Colonic mucosa (tissue), 4 donors: ENCODE data around the gene FCHO2. TPM values are rescaled to one million over a fixed set of nuclear protein-coding genes. Genes with fewer than 3 reads are reported as not detected.

Experiments
- DNase-seq: peaks from one replicate; pipeline ENCODE4 v3.0.0-alpha.2; 2020
- H3K27ac ChIP-seq: fragments of 200-600 bp; one replicate; pipeline ENCODE4 v1.8.0; 2021
- H3K27me3 ChIP-seq: fragments of 200-600 bp; one replicate; pipeline ENCODE4 v1.8.0; 2021
- H3K36me3 ChIP-seq: fragments of 200-600 bp; one replicate; pipeline ENCODE4 v1.8.0; 2021
- H3K4me1 ChIP-seq: fragments of 200-600 bp; one replicate; pipeline ENCODE4 v1.8.0; 2021; ENCODE audit warnings: mild to moderate bottlenecking
- H3K4me3 ChIP-seq: fragments of 200-600 bp; one replicate; pipeline ENCODE4 v1.8.0; 2021
- H3K9ac ChIP-seq, 2 donors: one replicate each; pipeline ENCODE4 v1.7.0; 2013; ENCODE audit warnings: control low read depth in 2 of 2, low read depth in 2 of 2, low read length in 2 of 2
- H3K9me3 ChIP-seq: fragments of 200-600 bp; one replicate; pipeline ENCODE4 v1.8.0; 2021
- intact Hi-C: fragments of 100-400 bp; cut with DNase I; formaldehyde crosslinking; loops from one replicate; pipeline ENCODE4 v1.14.1; 2022
- total RNA-seq, 2 donors: library from RNA; stranded (reverse); fragmentation: NEBNext Ultra II Directional in 1 of 2; extraction: Animal tissue kit (Norgen Biotek cat#: 25700) in 1 of 2; gene quantifications; one replicate each; pipeline ENCODE4 v1.2.1, GENCODE V29; 2021
- TF ChIP-seq, protein P1 (sequence below): fragments of 200-600 bp; IDR thresholded peaks from one replicate; pipeline ENCODE4 v1.8.0; 2022; ENCODE audit warnings: antibody characterized with exemption, mild to moderate bottlenecking
- donor health status: healthy.
- donor health status: DM: no; HTN: no; CAD: no.
- donor health status: DM: no; HTN: no; CAD: no.

FCHO2 gene
- total RNA-seq, 2 donors from 2014 or later: 30.9 to 56.5 TPM

DNA sequence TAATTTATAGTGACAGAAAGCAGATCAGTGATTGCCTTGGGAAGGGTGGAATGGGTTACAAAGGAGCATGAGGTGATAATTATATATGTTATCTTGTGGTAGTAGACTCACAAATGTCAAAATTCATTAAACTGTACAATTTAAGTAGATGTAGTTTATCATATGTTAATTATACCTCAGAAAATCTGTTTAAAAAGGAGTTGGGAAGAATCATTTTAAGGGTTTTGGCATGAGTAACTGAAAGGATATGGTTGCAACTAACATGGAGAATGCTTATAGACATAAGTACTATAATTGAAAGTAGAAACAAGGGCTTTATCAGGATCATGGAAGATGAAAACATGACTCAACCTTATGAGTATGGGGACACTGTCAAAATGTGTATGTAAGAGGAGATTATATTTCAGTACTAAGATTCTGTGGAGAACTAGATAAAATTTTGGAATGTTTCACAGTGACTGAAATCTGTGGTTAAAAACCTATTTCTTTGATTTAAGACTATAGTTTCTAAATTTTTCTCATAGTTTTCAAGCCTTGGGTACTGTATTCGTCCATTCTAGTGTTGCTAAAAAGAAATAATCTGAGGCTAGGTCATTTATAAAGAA is 73.3 kb downstream of the FCHO2 start:
- H3K4me3 ChIP-seq: no peak overlapping the region
- H3K4me1 ChIP-seq: no peaks in the 10 kb centered on the region
- TF ChIP-seq, protein P1, sequence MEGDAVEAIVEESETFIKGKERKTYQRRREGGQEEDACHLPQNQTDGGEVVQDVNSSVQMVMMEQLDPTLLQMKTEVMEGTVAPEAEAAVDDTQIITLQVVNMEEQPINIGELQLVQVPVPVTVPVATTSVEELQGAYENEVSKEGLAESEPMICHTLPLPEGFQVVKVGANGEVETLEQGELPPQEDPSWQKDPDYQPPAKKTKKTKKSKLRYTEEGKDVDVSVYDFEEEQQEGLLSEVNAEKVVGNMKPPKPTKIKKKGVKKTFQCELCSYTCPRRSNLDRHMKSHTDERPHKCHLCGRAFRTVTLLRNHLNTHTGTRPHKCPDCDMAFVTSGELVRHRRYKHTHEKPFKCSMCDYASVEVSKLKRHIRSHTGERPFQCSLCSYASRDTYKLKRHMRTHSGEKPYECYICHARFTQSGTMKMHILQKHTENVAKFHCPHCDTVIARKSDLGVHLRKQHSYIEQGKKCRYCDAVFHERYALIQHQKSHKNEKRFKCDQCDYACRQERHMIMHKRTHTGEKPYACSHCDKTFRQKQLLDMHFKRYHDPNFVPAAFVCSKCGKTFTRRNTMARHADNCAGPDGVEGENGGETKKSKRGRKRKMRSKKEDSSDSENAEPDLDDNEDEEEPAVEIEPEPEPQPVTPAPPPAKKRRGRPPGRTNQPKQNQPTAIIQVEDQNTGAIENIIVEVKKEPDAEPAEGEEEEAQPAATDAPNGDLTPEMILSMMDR: no peak
- H3K27ac ChIP-seq: no peak overlapping the region
- no peaks in the 10 kb centered on the region for H3K27me3 ChIP-seq
- intact Hi-C loops: no loop called here
- H3K9me3 ChIP-seq: no peaks in the 10 kb centered on the region
- H3K36me3 ChIP-seq: no peaks in the 10 kb centered on the region
- H3K9ac ChIP-seq: no peak overlapping the region
- no peak for DNase-seq

DNA sequence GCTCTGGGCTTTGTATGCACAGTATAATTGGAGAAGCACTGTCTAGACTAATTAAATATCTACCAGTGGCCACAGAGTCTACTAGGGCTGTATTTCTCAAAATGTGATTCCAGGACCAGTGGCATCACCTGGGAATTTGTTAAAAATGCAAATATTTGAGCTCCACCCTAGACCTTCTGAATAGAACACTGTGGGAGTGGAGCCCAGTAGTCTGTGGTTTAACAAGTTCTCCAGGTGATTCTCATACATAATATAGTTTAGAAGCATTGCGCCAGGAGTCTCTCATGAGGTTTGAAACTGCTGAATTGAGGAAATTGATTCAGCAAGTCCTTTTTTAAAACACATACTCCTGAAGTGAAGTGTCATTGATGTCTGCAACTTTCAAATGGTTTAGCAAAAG is 74.7 kb downstream of the FCHO2 start:
- Histone ChIP-seq H3K9ac (no peak overlapping the region), H3K27me3 (no peaks in the 10 kb centered on the region), H3K9me3 (no peaks in the 10 kb centered on the region), H3K4me1 (no peaks in the 10 kb centered on the region), H3K27ac (no peak overlapping the region), H3K36me3 (no peaks in the 10 kb centered on the region), H3K4me3 (no peak overlapping the region)
- DNase-seq: no peak
- intact Hi-C loops: no loop called here
- TF ChIP-seq, protein P1: no peak

GRCh38 chr5:73030995-73031394 is 75.2 kb downstream of the FCHO2 start:
- no peak overlapping the region for H3K4me3 ChIP-seq
- no peak overlapping the region for H3K9ac ChIP-seq
- no peaks in the 10 kb centered on the region for H3K27me3 ChIP-seq
- no peaks in the 10 kb centered on the region for H3K4me1 ChIP-seq
- DNase-seq: no peak
- H3K36me3 ChIP-seq: no peaks in the 10 kb centered on the region
- TF ChIP-seq, protein P1: no peak
- no peaks in the 10 kb centered on the region for H3K9me3 ChIP-seq
- intact Hi-C loops: no loop called here
- no peak overlapping the region for H3K27ac ChIP-seq

- TF ChIP-seq, protein P1: no peak
- no peaks in the 10 kb centered on the region for H3K27me3 ChIP-seq
- no peaks in the 10 kb centered on the region for H3K9me3 ChIP-seq
- no peak overlapping the region for H3K9ac ChIP-seq
- H3K36me3 ChIP-seq: no peaks in the 10 kb centered on the region
- DNase-seq: no peak
- no peaks in the 10 kb centered on the region for H3K4me1 ChIP-seq
- intact Hi-C loops: no loop called here
- H3K4me3 ChIP-seq: no peak overlapping the region
- no peak overlapping the region for H3K27ac ChIP-seq
These were observed 76.0 kb downstream of the FCHO2 start for GRCh38 chr5:73031839-73032238.

GRCh38 chr5:73032635-73033034 is 76.8 kb downstream of the FCHO2 start:
- H3K4me3 ChIP-seq: no peak overlapping the region
- H3K27ac ChIP-seq: no peak overlapping the region
- H3K27me3 ChIP-seq: no peaks in the 10 kb centered on the region
- H3K36me3 ChIP-seq: no peaks in the 10 kb centered on the region
- no peak for DNase-seq
- H3K9me3 ChIP-seq: no peaks in the 10 kb centered on the region
- no peak overlapping the region for H3K9ac ChIP-seq
- intact Hi-C loops: no loop called here
- H3K4me1 ChIP-seq: no peaks in the 10 kb centered on the region
- TF ChIP-seq, protein P1: no peak
